H1 (cell line): ENCODE data around the gene MMP24OS. TPM values are rescaled to one million over a fixed set of nuclear protein-coding genes. Genes with fewer than 3 reads are reported as not detected.

Source experiments
- ASH2L ChIP-seq: fragments of 200-600, 300-600 bp; sonication (generic); IDR thresholded peaks from one replicate; pipeline ENCODE4 v1.7.1; 2017; ENCODE audit warnings: low read length
- CHD2 ChIP-seq: IDR thresholded peaks from 2 replicates; pipeline ENCODE4 v1.6.1; 2012; ENCODE audit warnings: low read length, improper control_type of control experiment
- CTCF ChIP-seq, 3 experiments: IDR thresholded peaks; 1 replicate in 2 of 3; 2 replicates in 1 of 3; pipeline versions ENCODE4 v1.5.1 to v1.6.1; 2011; ENCODE audit warnings: low read length in 3 of 3, mild to moderate bottlenecking in 3 of 3, inconsistent platforms in 2 of 3, low read depth in 1 of 3, moderate library complexity in 1 of 3; ENCODE audit not compliant: insufficient read depth in 1 of 3; ENCODE audit errors: control extremely low read depth in 1 of 3
- FOSL1 ChIP-seq: IDR thresholded peaks from 2 replicates; pipeline ENCODE4 v1.6.1; 2011; ENCODE audit warnings: mild to moderate bottlenecking, low read depth, low read length, moderate library complexity; ENCODE audit not compliant: insufficient read depth
- GABPA ChIP-seq: IDR thresholded peaks from 2 replicates; pipeline ENCODE4 v1.6.1; 2011; ENCODE audit warnings: mild to moderate bottlenecking, low read length, moderate library complexity, borderline replicate concordance; ENCODE audit not compliant: insufficient read depth
- GTF2F1 ChIP-seq: IDR thresholded peaks from 2 replicates; pipeline ENCODE4 v1.6.1; 2012; ENCODE audit warnings: low read depth, low read length, improper control_type of control experiment, borderline replicate concordance
- HDAC2 ChIP-seq, 2 experiments: fragments of 300-600 bp in 1 of 2; sonication (generic) in 1 of 2; IDR thresholded peaks; 2 replicates each; pipeline ENCODE4 v1.6.1; 2011 to 2012; ENCODE audit warnings: low read depth in 2 of 2, low read length in 2 of 2, mild to moderate bottlenecking in 2 of 2, moderate library complexity in 2 of 2, borderline replicate concordance in 1 of 2, inconsistent platforms in 1 of 2
- HDAC6 ChIP-seq: IDR thresholded peaks from one replicate; pipeline ENCODE4 v1.7.1; 2012; ENCODE audit warnings: low read depth, mild to moderate bottlenecking, inconsistent platforms, low read length, moderate library complexity
- MAX ChIP-seq: IDR thresholded peaks from 2 replicates; pipeline ENCODE4 v1.6.1; 2012; ENCODE audit warnings: inconsistent platforms
- PHF8 ChIP-seq: fragments of 200-600 bp; sonication (generic); conservative IDR thresholded peaks from 2 replicates; pipeline ENCODE4 v1.7.1; 2012; ENCODE audit warnings: low read depth, mild to moderate bottlenecking, inconsistent platforms, low read length, moderate library complexity
- POLR2A ChIP-seq, 2 experiments: IDR thresholded peaks; 1 replicate in 1 of 2; 2 replicates in 1 of 2; pipeline ENCODE4 v1.6.1; 2011; ENCODE audit warnings: low read depth in 2 of 2, low read length in 2 of 2, mild to moderate bottlenecking in 2 of 2; ENCODE audit errors: control extremely low read depth in 1 of 2
- POLR2AphosphoS5 ChIP-seq: IDR thresholded peaks from 2 replicates; pipeline ENCODE4 v1.6.1; 2011; ENCODE audit warnings: low read depth, low read length
- RXRA ChIP-seq: IDR thresholded peaks from 2 replicates; pipeline ENCODE4 v1.6.1; 2011; ENCODE audit warnings: low read depth, mild to moderate bottlenecking, low read length, moderate library complexity; ENCODE audit not compliant: insufficient read depth
- SIX5 ChIP-seq: IDR thresholded peaks from 2 replicates; pipeline ENCODE4 v1.6.1; 2011; ENCODE audit warnings: mild to moderate bottlenecking, low read depth, low read length
- SP1 ChIP-seq: IDR thresholded peaks from 2 replicates; pipeline ENCODE4 v1.6.1; 2011; ENCODE audit warnings: low read depth, low read length
- SP2 ChIP-seq: IDR thresholded peaks from 2 replicates; pipeline ENCODE4 v1.6.1; 2012; ENCODE audit warnings: mild to moderate bottlenecking, low read length, inconsistent platforms
- SP4 ChIP-seq: IDR thresholded peaks from 2 replicates; pipeline ENCODE4 v1.6.1; 2012; ENCODE audit warnings: low read length, inconsistent platforms
- SUZ12 ChIP-seq: fragments of 200-600 bp; sonication (generic); IDR thresholded peaks from 2 replicates; pipeline ENCODE4 v1.6.1; 2012; ENCODE audit warnings: mild to moderate bottlenecking, inconsistent platforms, low read length, moderate library complexity, mixed read lengths
- TAF1 ChIP-seq: IDR thresholded peaks from 2 replicates; pipeline ENCODE4 v1.6.1; 2011; ENCODE audit warnings: mild to moderate bottlenecking, low read depth, low read length
- TAF7 ChIP-seq: optimal IDR thresholded peaks from 2 replicates; pipeline ENCODE3; 2011; ENCODE audit warnings: low read depth, mild to moderate bottlenecking, inconsistent platforms, low read length, moderate library complexity, borderline replicate concordance
- TEAD4 ChIP-seq: IDR thresholded peaks from 2 replicates; pipeline ENCODE4 v1.6.1; 2012; ENCODE audit warnings: low read depth, low read length, inconsistent platforms, mixed read lengths
- polyA plus RNA-seq, 7 experiments: library from polyadenylated mRNA; depleted of rRNA in 3 of 7; stranded (reverse) in 5 of 7; unstranded in 2 of 7; fragments of >200 nt in 5 of 7; fragments of 200-250 nt in 2 of 7; gene quantifications; 1 replicate in 5 of 7; 2 replicates in 1 of 7; 4 replicates in 1 of 7; pipeline versions ENCODE4 v1.2.1 to v1.2.3, GENCODE V29; 2011 to 2013; ENCODE audit warnings: missing spikeins in 2 of 7, mixed read lengths in 2 of 7
- total RNA-seq: library from RNA; stranded (reverse); fragmentation: NEBNext Ultra II Directional; extraction: Animal tissue kit (Norgen Biotek cat#: 25700); gene quantifications from 2 replicates; pipeline ENCODE4 v1.2.1, GENCODE V29; 2021

Gene MMP24OS
- total and polyA plus RNA-seq, 2 of the 8 experiments (the other 6 are each of a cell fraction or from before 2014, with no cell fraction given) = 19.0 to 21.3 TPM

DNA sequence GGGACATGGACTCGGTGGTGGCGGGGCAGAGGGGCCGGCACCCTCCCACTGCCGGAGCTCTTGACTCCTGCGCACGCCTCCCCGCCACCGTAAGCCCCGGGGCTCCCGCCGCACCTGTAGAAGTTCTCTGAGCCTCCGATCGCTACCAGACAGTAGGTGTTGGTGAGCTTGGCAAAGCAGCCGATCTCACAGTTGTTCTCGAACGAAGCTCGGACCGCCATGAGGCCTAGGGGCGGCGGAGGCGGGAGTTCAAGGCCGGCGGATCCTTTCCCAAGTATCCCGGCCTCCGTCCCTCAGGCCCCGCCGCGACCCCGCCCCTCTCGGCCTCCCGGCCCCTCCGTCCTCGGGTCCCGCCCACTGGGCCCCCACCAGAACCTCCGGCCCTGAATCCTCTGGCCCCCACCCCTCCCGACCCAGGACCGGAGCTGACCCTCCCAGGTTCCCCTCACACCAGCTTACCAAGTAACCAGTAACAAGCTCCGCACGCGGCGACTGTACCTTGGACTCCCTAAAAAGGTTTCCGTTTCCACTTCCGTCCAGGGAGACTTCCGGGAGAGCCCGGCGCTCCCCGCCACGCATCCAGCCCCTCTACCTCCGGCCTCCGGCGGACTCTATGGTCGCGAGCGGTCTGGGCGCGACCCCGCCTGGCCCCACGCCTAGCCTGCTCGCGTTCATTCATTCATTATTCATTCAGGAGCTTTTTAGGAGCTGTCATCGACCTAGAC is 6.5 kb upstream of the MMP24OS start, which contains the start of gene EIF6 (continued):
- TF ChIP-seq GTF2F1 (peak; percentile 59; the same call in 1 of the 2 replicates), TEAD4 (no peak), FOSL1 (no peak), ASH2L (peak; percentile 76), PHF8 (peak; percentile 81), SP2 (peak; percentile 93), SP4 (peak; percentile 35; the same call in 1 of the 2 replicates), CHD2 (no peak), POLR2A (IDR thresholded peaks at IDR 0.05; ENCODE audit: control extremely low read depth in 1 of 2, low read depth in 2 of 2, low read length in 2 of 2) (no peak; a peak in 1 of 3 replicates), GABPA (peak; percentile 84), CTCF (IDR thresholded peaks at IDR 0.05; ENCODE audit: control extremely low read depth in 1 of 3, insufficient read depth in 1 of 3, low read depth in 1 of 3, low read length in 3 of 3) (no peak), SUZ12 (no peak), TAF7 (peak; percentile 81), SIX5 (peak; percentile 20; the same call in 1 of the 2 replicates), HDAC6 (no peak), TAF1 (peak; percentile 87), MAX (peak; percentile 81; the same call in 1 of the 2 replicates), SP1 (0 out of 2 replicates have a peak, but pooled peaks have one; percentile 10), POLR2AphosphoS5 (peak; percentile 65; the same call in 1 of the 2 replicates), HDAC2 (IDR thresholded peaks at IDR 0.05; ENCODE audit: borderline replicate concordance in 1 of 2, low read depth in 2 of 2, low read length in 2 of 2) (peak in 1 of 2 experiments; percentile 59; a peak in 1 of 4 replicates), RXRA (0 out of 2 replicates have a peak, but pooled peaks have one; percentile 5)
